SK-N-SH (cell line): ENCODE measurements around the gene EFCAB8.

Experiments
- GABPA ChIP-seq: IDR thresholded peaks from 2 replicates; pipeline ENCODE4 v1.4.0; 2012; ENCODE audit warnings: low read depth, mild to moderate bottlenecking
- RCOR1 ChIP-seq: fragments of 150-350 bp; IDR thresholded peaks from 2 replicates; pipeline ENCODE4 v1.6.1; 2017; ENCODE audit warnings: antibody characterized with exemption, low read length
- RFX5 ChIP-seq: IDR thresholded peaks from 2 replicates; pipeline ENCODE4 v1.6.1; 2012; ENCODE audit warnings: mild to moderate bottlenecking, improper control_type of control experiment, low read length
- TEAD4 ChIP-seq: IDR thresholded peaks from 2 replicates; pipeline ENCODE4 v1.4.0; 2012; ENCODE audit warnings: mild to moderate bottlenecking, borderline replicate concordance; ENCODE audit not compliant: insufficient read depth
- TF ChIP-seq, protein P1 (sequence below): fragments of 200-600 bp; sonication (generic); IDR thresholded peaks from 2 replicates; pipeline ENCODE4 v1.6.1; 2017; ENCODE audit warnings: antibody characterized with exemption, mild to moderate bottlenecking, moderate library complexity

DNA sequence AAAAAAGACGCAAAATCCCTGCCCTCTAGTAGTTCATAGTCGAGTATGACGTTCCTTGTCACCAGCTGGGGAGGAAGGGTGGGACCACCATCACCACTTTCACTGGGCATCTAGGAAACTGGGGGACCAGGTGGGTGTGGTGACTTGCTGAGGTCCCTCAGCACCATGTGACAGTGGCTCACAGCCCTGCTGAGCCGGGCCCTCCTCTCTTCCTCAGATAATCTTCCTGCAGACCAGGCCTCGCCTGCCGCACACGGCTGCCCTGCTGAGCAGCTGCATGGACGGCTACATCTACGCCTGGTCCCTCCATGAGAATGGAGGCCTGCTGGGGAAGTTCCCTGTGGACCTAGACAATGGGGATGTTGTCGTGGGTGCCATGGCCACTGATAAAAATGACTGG lies 71.5 kb downstream of the EFCAB8 start:
- TF ChIP-seq, protein P1, sequence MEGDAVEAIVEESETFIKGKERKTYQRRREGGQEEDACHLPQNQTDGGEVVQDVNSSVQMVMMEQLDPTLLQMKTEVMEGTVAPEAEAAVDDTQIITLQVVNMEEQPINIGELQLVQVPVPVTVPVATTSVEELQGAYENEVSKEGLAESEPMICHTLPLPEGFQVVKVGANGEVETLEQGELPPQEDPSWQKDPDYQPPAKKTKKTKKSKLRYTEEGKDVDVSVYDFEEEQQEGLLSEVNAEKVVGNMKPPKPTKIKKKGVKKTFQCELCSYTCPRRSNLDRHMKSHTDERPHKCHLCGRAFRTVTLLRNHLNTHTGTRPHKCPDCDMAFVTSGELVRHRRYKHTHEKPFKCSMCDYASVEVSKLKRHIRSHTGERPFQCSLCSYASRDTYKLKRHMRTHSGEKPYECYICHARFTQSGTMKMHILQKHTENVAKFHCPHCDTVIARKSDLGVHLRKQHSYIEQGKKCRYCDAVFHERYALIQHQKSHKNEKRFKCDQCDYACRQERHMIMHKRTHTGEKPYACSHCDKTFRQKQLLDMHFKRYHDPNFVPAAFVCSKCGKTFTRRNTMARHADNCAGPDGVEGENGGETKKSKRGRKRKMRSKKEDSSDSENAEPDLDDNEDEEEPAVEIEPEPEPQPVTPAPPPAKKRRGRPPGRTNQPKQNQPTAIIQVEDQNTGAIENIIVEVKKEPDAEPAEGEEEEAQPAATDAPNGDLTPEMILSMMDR, result no peak
- TF ChIP-seq TEAD4 (no peak), RCOR1 (no peak), GABPA (no peak), RFX5 (no peak)
